Neural cell (in vitro differentiated cells): Measurements from ENCODE around the gene PDZD4. TPM values are rescaled to one million over a fixed set of nuclear protein-coding genes. Genes with fewer than 3 reads are reported as not detected.

Experiments
- H2AFZ ChIP-seq: fragments of 200-600, 300-800 bp; sonication (generic), shearing (Covaris generic); 2 replicates; pipeline ENCODE4 v1.6.0; 2014; ENCODE audit warnings: low read depth, mild to moderate bottlenecking, antibody characterized with exemption, low read length, moderate library complexity
- H3F3A ChIP-seq: fragments of 200-600 bp; shearing (Covaris generic); 2 replicates; pipeline ENCODE4 v1.6.1; 2016; ENCODE audit warnings: mild to moderate bottlenecking, moderate library complexity, mixed read lengths, antibody characterized with exemption, low read length; ENCODE audit not compliant: insufficient read depth, poor library complexity, severe bottlenecking
- H3K27ac ChIP-seq: fragments of 200-600, 300-800 bp; sonication (generic), shearing (Covaris generic); 2 replicates; pipeline ENCODE4 v1.5.1; 2014; ENCODE audit warnings: mild to moderate bottlenecking, low read length, moderate library complexity
- H3K27me3 ChIP-seq: fragments of 300-800, 200-600 bp; sonication (generic), shearing (Covaris generic); 2 replicates; pipeline ENCODE4 v1.6.0; 2014; ENCODE audit warnings: mild to moderate bottlenecking, low read depth, low read length, moderate library complexity; ENCODE audit not compliant: insufficient read depth
- H3K36me3 ChIP-seq: fragments of 300-800, 200-600 bp; sonication (generic), shearing (Covaris generic); 2 replicates; pipeline ENCODE4 v1.5.1; 2014; ENCODE audit warnings: mild to moderate bottlenecking, antibody characterized with exemption, low read length, moderate library complexity; ENCODE audit not compliant: insufficient read depth
- H3K4me2 ChIP-seq: fragments of 300-800, 200-600 bp; sonication (generic), shearing (Covaris generic); 2 replicates; pipeline ENCODE4 v1.6.0; 2014; ENCODE audit warnings: mild to moderate bottlenecking, low read length
- H3K4me3 ChIP-seq: fragments of 300-800, 200-600 bp; sonication (generic), shearing (Covaris generic); 2 replicates; pipeline ENCODE4 v1.5.1; 2014; ENCODE audit warnings: mild to moderate bottlenecking, low read length, moderate library complexity
- H3K79me2 ChIP-seq: fragments of 200-600 bp; shearing (Covaris generic); replicated peaks from 2 replicates; pipeline ENCODE4 v1.6.0; 2014; ENCODE audit warnings: mild to moderate bottlenecking, low read length, moderate library complexity; ENCODE audit not compliant: insufficient read depth
- H3K9ac ChIP-seq: fragments of 300-800, 200-600 bp; sonication (generic), shearing (Covaris generic); 2 replicates; pipeline ENCODE4 v1.6.1; 2016; ENCODE audit warnings: mild to moderate bottlenecking, low read length, mixed read lengths
- H3K9me2 ChIP-seq: fragments of 200-600 bp; shearing (Covaris generic); 2 replicates; pipeline ENCODE4 v1.6.1; 2016; ENCODE audit warnings: mild to moderate bottlenecking, low read length, mixed read lengths; ENCODE audit not compliant: insufficient read depth
- H3K9me3 ChIP-seq: fragments of 200-600, 300-800 bp; sonication (generic), shearing (Covaris generic); 2 replicates; pipeline ENCODE4 v1.6.1; 2016; ENCODE audit warnings: mild to moderate bottlenecking, mixed run types, low read length, moderate library complexity, mixed read lengths
- H4K20me1 ChIP-seq: fragments of 200-600 bp; shearing (Covaris generic); 2 replicates; pipeline ENCODE4 v1.6.1; 2016; ENCODE audit warnings: mild to moderate bottlenecking, mixed run types; ENCODE audit not compliant: insufficient read depth
- EP300 ChIP-seq: fragments of 450-650 bp; conservative IDR thresholded peaks from 2 replicates; pipeline ENCODE4 v1.6.1; 2014; ENCODE audit warnings: antibody characterized with exemption, mild to moderate bottlenecking, moderate library complexity; ENCODE audit not compliant: poor library complexity, severe bottlenecking
- EZH2 ChIP-seq: fragments of 200-600, 300-800 bp; shearing (Covaris generic), sonication (generic); IDR thresholded peaks from 2 replicates; pipeline ENCODE4 v1.6.1; 2014; ENCODE audit warnings: antibody characterized with exemption, low read length, borderline replicate concordance, mild to moderate bottlenecking; ENCODE audit not compliant: insufficient read depth, poor library complexity, severe bottlenecking
- MXI1 ChIP-seq: fragments of 450-650 bp; conservative IDR thresholded peaks from 2 replicates; pipeline ENCODE4 v1.6.1; 2014; ENCODE audit warnings: antibody characterized with exemption, mild to moderate bottlenecking; ENCODE audit not compliant: poor library complexity, severe bottlenecking
- POLR2AphosphoS5 ChIP-seq: IDR thresholded peaks from 2 replicates; pipeline ENCODE4 v1.6.1; 2012
- RAD21 ChIP-seq: fragments of 450-650 bp; conservative IDR thresholded peaks from 2 replicates; pipeline ENCODE4 v1.6.1; 2014; ENCODE audit warnings: antibody characterized with exemption, mild to moderate bottlenecking, moderate library complexity
- SMC3 ChIP-seq: fragments of 450-650 bp; conservative IDR thresholded peaks from 2 replicates; pipeline ENCODE4 v1.6.1; 2014; ENCODE audit warnings: antibody characterized with exemption, mild to moderate bottlenecking, moderate library complexity; ENCODE audit not compliant: poor library complexity
- TAF1 ChIP-seq: IDR thresholded peaks from 2 replicates; pipeline ENCODE4 v1.6.1; 2012; ENCODE audit warnings: low read depth
- polyA plus RNA-seq: library from polyadenylated mRNA; depleted of rRNA; stranded (reverse); fragments of >200 nt; gene quantifications from 2 replicates; pipeline ENCODE4 v1.2.3, GENCODE V29; 2014
- TF ChIP-seq, protein P1 (sequence below): IDR thresholded peaks from 2 replicates; pipeline ENCODE4 v1.6.1; 2012; ENCODE audit warnings: borderline replicate concordance
- TF ChIP-seq, protein P2 (sequence below): fragments of 450-650 bp; IDR thresholded peaks from 2 replicates; pipeline ENCODE4 v1.5.1; 2014; ENCODE audit warnings: antibody characterized with exemption, mild to moderate bottlenecking, moderate library complexity; ENCODE audit not compliant: poor library complexity, severe bottlenecking

PDZD4 gene
- polyA plus RNA-seq, 1 donor from 2014 or later: 343 TPM

DNA sequence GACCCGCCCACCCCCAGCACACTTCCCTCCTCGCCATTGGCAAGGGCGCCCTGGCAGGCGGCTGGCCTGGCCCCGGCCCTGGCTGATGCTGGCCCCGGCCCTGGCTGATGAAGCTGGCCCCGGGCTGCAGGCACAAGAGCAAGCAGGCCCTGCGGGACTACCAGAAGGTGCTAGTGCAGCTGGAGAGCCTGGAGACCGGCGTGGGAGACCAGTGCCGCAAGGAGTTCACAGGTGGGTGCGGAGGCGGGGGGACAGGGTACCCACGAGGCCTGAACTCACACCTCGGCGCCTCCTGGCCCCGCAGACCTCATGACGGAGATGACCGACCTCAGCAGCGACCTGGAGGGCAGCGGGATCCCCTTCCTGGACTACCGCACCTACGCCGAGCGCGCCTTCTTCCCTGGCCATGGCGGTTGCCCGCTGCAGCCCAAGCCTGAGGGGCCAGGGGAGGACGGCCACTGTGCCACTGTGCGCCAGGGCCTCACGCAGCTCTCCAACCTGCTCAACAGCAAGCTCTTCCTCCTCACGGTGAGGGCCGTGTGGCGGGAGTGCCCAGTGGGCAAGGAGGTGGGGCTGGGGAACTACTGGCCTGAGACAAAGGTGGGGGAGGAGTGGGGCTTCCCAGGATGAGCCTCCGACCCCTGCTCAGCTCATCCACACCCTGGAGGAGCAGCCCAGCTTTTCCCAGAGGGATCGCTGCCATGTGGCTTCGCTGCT lies 55.6 kb downstream of the PDZD4 start:
- Histone ChIP-seq H3K4me2 (no peak overlapping the region), H3K27ac (no peak overlapping the region), H2AFZ (no peak overlapping the region), H3K9me3 (no peaks in the 10 kb centered on the region), H3K9me2 (no peaks in the 10 kb centered on the region), H3K36me3 (no peaks in the 10 kb centered on the region), H3F3A (no peaks in the 10 kb centered on the region), H3K79me2 (no peaks in the 10 kb centered on the region), H3K9ac (no peak overlapping the region), H3K27me3 (no peaks in the 10 kb centered on the region), H3K4me3 (no peak overlapping the region), H4K20me1 (no peaks in the 10 kb centered on the region)
- TF ChIP-seq TAF1 (no peak), EP300 (no peak), POLR2AphosphoS5 (no peak), MXI1 (no peak), RAD21 (no peak), SMC3 (no peak), EZH2 (no peak)
- TF ChIP-seq, protein P1, sequence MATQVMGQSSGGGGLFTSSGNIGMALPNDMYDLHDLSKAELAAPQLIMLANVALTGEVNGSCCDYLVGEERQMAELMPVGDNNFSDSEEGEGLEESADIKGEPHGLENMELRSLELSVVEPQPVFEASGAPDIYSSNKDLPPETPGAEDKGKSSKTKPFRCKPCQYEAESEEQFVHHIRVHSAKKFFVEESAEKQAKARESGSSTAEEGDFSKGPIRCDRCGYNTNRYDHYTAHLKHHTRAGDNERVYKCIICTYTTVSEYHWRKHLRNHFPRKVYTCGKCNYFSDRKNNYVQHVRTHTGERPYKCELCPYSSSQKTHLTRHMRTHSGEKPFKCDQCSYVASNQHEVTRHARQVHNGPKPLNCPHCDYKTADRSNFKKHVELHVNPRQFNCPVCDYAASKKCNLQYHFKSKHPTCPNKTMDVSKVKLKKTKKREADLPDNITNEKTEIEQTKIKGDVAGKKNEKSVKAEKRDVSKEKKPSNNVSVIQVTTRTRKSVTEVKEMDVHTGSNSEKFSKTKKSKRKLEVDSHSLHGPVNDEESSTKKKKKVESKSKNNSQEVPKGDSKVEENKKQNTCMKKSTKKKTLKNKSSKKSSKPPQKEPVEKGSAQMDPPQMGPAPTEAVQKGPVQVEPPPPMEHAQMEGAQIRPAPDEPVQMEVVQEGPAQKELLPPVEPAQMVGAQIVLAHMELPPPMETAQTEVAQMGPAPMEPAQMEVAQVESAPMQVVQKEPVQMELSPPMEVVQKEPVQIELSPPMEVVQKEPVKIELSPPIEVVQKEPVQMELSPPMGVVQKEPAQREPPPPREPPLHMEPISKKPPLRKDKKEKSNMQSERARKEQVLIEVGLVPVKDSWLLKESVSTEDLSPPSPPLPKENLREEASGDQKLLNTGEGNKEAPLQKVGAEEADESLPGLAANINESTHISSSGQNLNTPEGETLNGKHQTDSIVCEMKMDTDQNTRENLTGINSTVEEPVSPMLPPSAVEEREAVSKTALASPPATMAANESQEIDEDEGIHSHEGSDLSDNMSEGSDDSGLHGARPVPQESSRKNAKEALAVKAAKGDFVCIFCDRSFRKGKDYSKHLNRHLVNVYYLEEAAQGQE: no peak
- TF ChIP-seq, protein P2, sequence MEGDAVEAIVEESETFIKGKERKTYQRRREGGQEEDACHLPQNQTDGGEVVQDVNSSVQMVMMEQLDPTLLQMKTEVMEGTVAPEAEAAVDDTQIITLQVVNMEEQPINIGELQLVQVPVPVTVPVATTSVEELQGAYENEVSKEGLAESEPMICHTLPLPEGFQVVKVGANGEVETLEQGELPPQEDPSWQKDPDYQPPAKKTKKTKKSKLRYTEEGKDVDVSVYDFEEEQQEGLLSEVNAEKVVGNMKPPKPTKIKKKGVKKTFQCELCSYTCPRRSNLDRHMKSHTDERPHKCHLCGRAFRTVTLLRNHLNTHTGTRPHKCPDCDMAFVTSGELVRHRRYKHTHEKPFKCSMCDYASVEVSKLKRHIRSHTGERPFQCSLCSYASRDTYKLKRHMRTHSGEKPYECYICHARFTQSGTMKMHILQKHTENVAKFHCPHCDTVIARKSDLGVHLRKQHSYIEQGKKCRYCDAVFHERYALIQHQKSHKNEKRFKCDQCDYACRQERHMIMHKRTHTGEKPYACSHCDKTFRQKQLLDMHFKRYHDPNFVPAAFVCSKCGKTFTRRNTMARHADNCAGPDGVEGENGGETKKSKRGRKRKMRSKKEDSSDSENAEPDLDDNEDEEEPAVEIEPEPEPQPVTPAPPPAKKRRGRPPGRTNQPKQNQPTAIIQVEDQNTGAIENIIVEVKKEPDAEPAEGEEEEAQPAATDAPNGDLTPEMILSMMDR: no peak

DNA sequence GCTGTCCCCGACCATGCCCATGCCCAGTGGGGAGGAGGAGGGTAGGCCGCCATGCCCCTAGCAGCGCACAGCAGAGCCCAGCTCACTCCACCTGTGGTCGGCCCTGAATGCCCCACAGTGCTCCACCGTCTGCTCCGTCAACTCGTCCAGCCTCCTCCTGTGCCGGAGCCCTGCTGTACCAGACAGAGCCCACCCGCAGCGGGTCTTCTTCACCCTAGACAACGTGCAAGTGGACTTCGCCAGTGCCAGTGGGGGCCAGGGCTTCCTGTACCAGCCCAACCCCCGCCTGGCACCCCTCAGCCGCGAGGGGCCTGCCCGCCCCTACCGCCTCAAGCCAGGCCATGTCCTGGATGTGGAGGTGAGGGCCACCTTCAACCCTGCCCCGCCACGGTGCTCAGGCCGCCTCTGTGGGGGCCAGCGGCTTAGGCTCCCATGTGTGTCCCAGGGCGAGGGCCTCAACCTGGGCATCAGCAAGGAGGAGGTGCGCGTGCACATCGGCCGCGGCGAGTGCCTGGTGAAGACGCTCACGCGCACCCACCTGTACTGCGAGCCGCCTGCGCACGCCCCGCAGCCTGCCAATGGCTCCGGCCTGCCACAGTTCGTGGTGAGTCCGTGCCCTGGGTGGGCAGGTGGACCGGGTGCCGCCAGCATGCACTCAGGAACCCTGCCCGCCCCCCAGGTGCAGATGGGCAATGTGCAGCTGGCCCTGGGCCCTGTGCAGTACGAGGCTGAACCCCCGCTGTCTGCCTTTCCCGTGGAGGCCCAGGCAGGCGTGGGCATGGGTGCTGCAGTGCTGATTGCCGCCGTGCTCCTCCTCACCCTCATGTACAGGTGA lies 56.4 kb downstream of the PDZD4 start:
- H3K27me3 ChIP-seq: no peaks in the 10 kb centered on the region
- H3K79me2 ChIP-seq: no peaks in the 10 kb centered on the region
- no peaks in the 10 kb centered on the region for H3K9me3 ChIP-seq
- no peaks in the 10 kb centered on the region for H4K20me1 ChIP-seq
- H3F3A ChIP-seq: no peaks in the 10 kb centered on the region
- H3K4me3 ChIP-seq: no peak overlapping the region
- no peak for TF ChIP-seq EP300
- TF ChIP-seq RAD21: no peak
- no peak for TF ChIP-seq SMC3
- TF ChIP-seq, protein P2: no peak
- no peak for TF ChIP-seq POLR2AphosphoS5
- no peak for TF ChIP-seq TAF1
- no peak for TF ChIP-seq MXI1
- TF ChIP-seq, protein P1: no peak
- no peak for TF ChIP-seq EZH2
- H3K27ac ChIP-seq: no peak overlapping the region
- H3K9me2 ChIP-seq: no peaks in the 10 kb centered on the region
- no peaks in the 10 kb centered on the region for H3K36me3 ChIP-seq
- H3K9ac ChIP-seq: no peak overlapping the region
- H3K4me2 ChIP-seq: no peak overlapping the region
- H2AFZ ChIP-seq: no peak overlapping the region
